GM12878 (cell line): ENCODE data around the gene ADK. TPM values are rescaled to one million over a fixed set of nuclear protein-coding genes. Genes with fewer than 3 reads are reported as not detected.

Experiments
- ATAC-seq: fragments of 200-7000 bp; cut with Tn5 transposase; 3 replicates; pipeline ENCODE4 v1.9.1; 2020; ENCODE audit warnings: mild to moderate bottlenecking, moderate library complexity
- BruUV-seq: library from RNA; stranded (reverse); fragments of 400-500 nt; replicated peaks from 2 replicates; lab custom pipeline; 2021; lab: Mats Ljungman, UMichigan
- CTCF ChIA-PET: fragments of 300-600 bp; sonication (Branson Sonifier 250); formaldehyde crosslinking; extraction: SDS; loops from one replicate; lab custom pipeline; 2021; ENCODE audit warnings: inconsistent platforms; lab: Yijun Ruan, JAX
- POLR2A ChIA-PET: fragments of 350-600 bp; formaldehyde crosslinking; extraction: SDS; loops from one replicate; lab custom pipeline; 2021; ENCODE audit warnings: inconsistent platforms; lab: Charles Lee
- RAD21 ChIA-PET: fragments of 300-600 bp; sonication (Branson Sonifier 250); formaldehyde crosslinking; loops from one replicate; lab custom pipeline; 2023; ENCODE audit warnings: antibody characterized with exemption; ENCODE audit not compliant: unreplicated experiment; lab: Charles Lee
- SMC1A ChIA-PET: fragments of 300-600 bp; sonication (Branson Sonifier 250); formaldehyde crosslinking; loops from one replicate; lab custom pipeline; 2023; ENCODE audit not compliant: unreplicated experiment, uncharacterized antibody; lab: Charles Lee
- DNase-seq: peaks from one replicate; pipeline ENCODE4 v3.0.0-alpha.2; 2011; ENCODE audit warnings: low read depth, low spot score
- FAIRE-seq: peaks from 3 replicates; lab custom pipeline; 2011; peaks lifted over from hg19 to GRCh38; lab: Jason Lieb, UNC
- H2AFZ ChIP-seq: 2 replicates; pipeline ENCODE4 v1.6.0; 2011; ENCODE audit warnings: low read depth, low read length, control low read depth; ENCODE audit not compliant: control insufficient read depth
- H3K27ac ChIP-seq: 2 replicates; pipeline ENCODE4 v1.5.1; 2011; ENCODE audit warnings: control low read depth; ENCODE audit not compliant: control insufficient read depth, insufficient read depth
- H3K27me3 ChIP-seq, 2 experiments: replicated peaks in 1 of 2; 2 replicates each; pipeline versions ENCODE4 v1.6.0 to v1.6.1; 2011; ENCODE audit warnings: low read length in 1 of 2; ENCODE audit not compliant: control insufficient read depth in 2 of 2, insufficient read depth in 2 of 2
- H3K36me3 ChIP-seq, 2 experiments: 2 replicates each; pipeline ENCODE4 v1.5.1; 2011; ENCODE audit warnings: low read length in 1 of 2; ENCODE audit not compliant: control insufficient read depth in 2 of 2, insufficient read depth in 2 of 2
- H3K4me1 ChIP-seq: 2 replicates; pipeline ENCODE4 v1.6.1; 2011; ENCODE audit warnings: mild to moderate bottlenecking, low read length, moderate library complexity, mixed read lengths; ENCODE audit not compliant: control insufficient read depth, insufficient read depth
- H3K4me2 ChIP-seq: 2 replicates; pipeline ENCODE4 v1.6.0; 2011; ENCODE audit warnings: control low read depth; ENCODE audit not compliant: control insufficient read depth, insufficient read depth
- H3K4me3 ChIP-seq: fragments of 200-600 bp; sonication (generic); 2 replicates; pipeline ENCODE4 v1.5.1; 2016
- H3K79me2 ChIP-seq: 2 replicates; pipeline ENCODE4 v1.6.0; 2011; ENCODE audit warnings: low read length; ENCODE audit not compliant: control insufficient read depth, insufficient read depth
- H3K9ac ChIP-seq: 2 replicates; pipeline ENCODE4 v1.8.0; 2011; ENCODE audit warnings: low read length, control low read depth, mixed read lengths; ENCODE audit not compliant: control insufficient read depth, insufficient read depth
- H3K9me3 ChIP-seq: replicated peaks from 3 replicates; pipeline ENCODE4 v1.5.1; 2011; ENCODE audit warnings: mild to moderate bottlenecking, low read length; ENCODE audit not compliant: control insufficient read depth, insufficient read depth
- H4K20me1 ChIP-seq: 2 replicates; pipeline ENCODE4 v1.6.0; 2011; ENCODE audit not compliant: control insufficient read depth, insufficient read depth
- DPF2 ChIP-seq: fragments of 450-650 bp; IDR thresholded peaks from 2 replicates; pipeline ENCODE4 v1.6.1; 2017; ENCODE audit warnings: mild to moderate bottlenecking
- FOS ChIP-seq: IDR thresholded peaks from 3 replicates; pipeline ENCODE4 v1.6.1; 2011; ENCODE audit warnings: borderline replicate concordance; ENCODE audit not compliant: insufficient read length; ENCODE audit errors: extremely low read depth
- NFYB ChIP-seq: IDR thresholded peaks from 2 replicates; pipeline ENCODE4 v1.6.1; 2011; ENCODE audit warnings: low read depth, mild to moderate bottlenecking, low read length, improper control_type of control experiment, moderate library complexity; ENCODE audit not compliant: insufficient read depth
- NR2F1 ChIP-seq: fragments of 450-650 bp; conservative IDR thresholded peaks from 2 replicates; pipeline ENCODE4 v1.6.1; 2017; ENCODE audit warnings: mild to moderate bottlenecking
- ZNF207 ChIP-seq: fragments of 450-650 bp; IDR thresholded peaks from 2 replicates; pipeline ENCODE4 v1.6.1; 2014; ENCODE audit warnings: antibody characterized with exemption, mild to moderate bottlenecking, borderline replicate concordance
- ZNF217 ChIP-seq: fragments of 450-650 bp; IDR thresholded peaks from 2 replicates; pipeline ENCODE4 v1.6.1; 2017; ENCODE audit warnings: antibody characterized with exemption, mild to moderate bottlenecking
- ZZZ3 ChIP-seq: IDR thresholded peaks from 2 replicates; pipeline ENCODE4 v1.6.1; 2011; ENCODE audit warnings: low read depth; ENCODE audit not compliant: control insufficient read depth, insufficient read length
- WGBS: methylation state at CpG from one replicate; pipeline ENCODE4 v1.1.6; 2016; ENCODE audit warnings: low lambda C conversion rate; ENCODE audit not compliant: insufficient replicate concordance, insufficient coverage; ENCODE audit errors: missing lambda C conversion rate; 5-methylcytosine and 5-hydroxymethylcytosine counted together
- in situ Hi-C: fragments of 300-500 bp; cut with MboI; formaldehyde crosslinking; loops from 9 replicates; pipeline ENCODE4 v1.14.3; 2018; ENCODE audit warnings: mixed read lengths
- intact Hi-C: fragments of 100-400 bp; cut with micrococcal nuclease; formaldehyde crosslinking; loops from one replicate; pipeline ENCODE4 v1.14.2; 2022; ENCODE audit not compliant: unreplicated experiment
- polyA plus RNA-seq, 11 experiments: library from polyadenylated mRNA; depleted of rRNA in 4 of 11; unstranded in 6 of 11; stranded (reverse) in 5 of 11; fragments of >200 nt; fragmentation: Nextera tagmentation in 4 of 11; fragmentation: Illumina TruSeq in 1 of 11; extraction: Ambion mirVana in 4 of 11; extraction: Trizol in 1 of 11; gene quantifications; 1 replicate in 1 of 11; 2 replicates in 10 of 11; pipeline versions ENCODE4 v1.2.1 to v1.2.3, GENCODE V29; 2011 to 2016; ENCODE audit warnings: inconsistent platforms in 2 of 11, missing spikeins in 2 of 11, low read depth in 1 of 11
- total RNA-seq, 4 experiments: library from RNA; depleted of rRNA in 3 of 4; stranded (reverse); fragments of >200 nt in 3 of 4; fragmentation: Illumina TruSeq in 1 of 4; extraction: Trizol in 1 of 4; gene quantifications; 2 replicates each; pipeline versions ENCODE4 v1.2.1 to v1.2.3, GENCODE V29; 2013 to 2021
- TF ChIP-seq, protein P1 (sequence below): fragments of 150-350 bp; IDR thresholded peaks from 2 replicates; pipeline ENCODE4 v1.6.1; 2016; ENCODE audit warnings: low read depth, low read length
- TF ChIP-seq, protein P2 (sequence below): fragments of 450-650 bp; IDR thresholded peaks from 2 replicates; pipeline ENCODE4 v1.6.1; 2017; ENCODE audit warnings: mild to moderate bottlenecking

Gene ADK
- total and polyA plus RNA-seq, 10 of the 15 experiments (the other 5 are each of a cell fraction or from before 2014, with no cell fraction given), result 42.0 to 151 (median 81.6) TPM

DNA sequence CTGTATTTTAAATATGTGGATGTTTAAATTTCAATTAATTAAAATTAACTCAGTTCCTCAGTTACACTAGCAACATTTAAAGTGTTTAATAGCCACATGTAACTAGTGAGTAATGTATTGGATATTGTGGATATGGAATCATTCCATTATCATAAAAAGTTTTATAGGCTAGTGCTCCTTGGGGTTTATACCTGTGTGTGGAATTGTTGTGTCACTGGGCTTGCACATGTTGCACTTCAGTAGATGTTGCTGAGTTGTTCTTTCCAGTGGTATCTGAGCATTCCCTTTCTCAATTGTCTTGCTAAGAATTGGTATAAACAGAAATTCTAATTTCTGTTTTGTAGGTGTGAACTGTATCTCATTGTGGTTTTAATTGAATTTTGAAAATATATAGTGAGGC is 113.0 kb downstream of the ADK start:
- DNase-seq (no peak), FAIRE-seq (peak; percentile 7), ATAC-seq (no peak)
- Histone ChIP-seq H3K79me2 (peaks cover 1% of the 10 kb centered on the region), H3K4me3 (no peak overlapping the region), H3K4me2 (no peak overlapping the region), H3K27ac (no peak overlapping the region), H4K20me1 (no peaks in the 10 kb centered on the region), H3K27me3 (no peaks in the 10 kb centered on the region), H2AFZ (no peak overlapping the region), H3K36me3 (no peaks in the 10 kb centered on the region), H3K4me1 (no peaks in the 10 kb centered on the region), H3K9me3 (no peaks in the 10 kb centered on the region), H3K9ac (no peak overlapping the region)
- intact Hi-C loops (loop anchor here (10.0 kb wide), 1 partner anchor 631 kb away; no protein-coding TSS in a partner anchor), in situ Hi-C loops (loop anchor here (10.0 to 25.0 kb wide), 2 partner anchors 473 to 971 kb away; partner anchors contain the start of gene COMTD1)
- BruUV-seq, result no TSS peak
- RAD21 ChIA-PET, result interaction anchor here (1.3 kb wide), 1 partner anchor 475 kb away, joined by 4 read pairs; no protein-coding TSS in a partner anchor
- CTCF ChIA-PET, result interaction anchor here (1.0 to 1.2 kb wide), 2 partner anchors 20 to 834 kb away, joined by 3 to 5 read pairs; no protein-coding TSS in a partner anchor
- SMC1A ChIA-PET, result interaction anchor here (2.3 to 4.6 kb wide), 2 partner anchors 20 to 757 kb away, joined by 6 to 24 read pairs; no protein-coding TSS in a partner anchor
- POLR2A ChIA-PET, result no interaction called here
- TF ChIP-seq NFYB (no peak), ZZZ3 (no peak), FOS (no peak), ZNF207 (no peak)

- no peak overlapping the region for H3K4me2 ChIP-seq
- no peaks in the 10 kb centered on the region for H4K20me1 ChIP-seq
- no peaks in the 10 kb centered on the region for H3K36me3 ChIP-seq
- H3K4me1 ChIP-seq, result no peaks in the 10 kb centered on the region
- H3K4me3 ChIP-seq, result no peak overlapping the region
- ChIA-PET POLR2A (interaction anchor here (0.6 kb wide), 1 partner anchor 149 kb away, joined by 3 read pairs; no protein-coding TSS in a partner anchor), SMC1A (interaction anchor here (1.0 to 6.4 kb wide), 2 partner anchors 58 to 748 kb away, joined by 3 to 29 read pairs; no protein-coding TSS in a partner anchor), CTCF (interaction anchor here (1.5 kb wide), 1 partner anchor 28 kb away, joined by 3 read pairs; no protein-coding TSS in a partner anchor), RAD21 (interaction anchor here (1.7 kb wide), 1 partner anchor 963 kb away, joined by 4 read pairs; the partner anchor contains the start of gene COMTD1)
- ATAC-seq, result no peak
- intact Hi-C loops, result no loop called here
- DNase-seq, result no peak
- in situ Hi-C loops, result loop anchor here (25.0 kb wide), 1 partner anchor 465 kb away; no protein-coding TSS in a partner anchor
- H3K79me2 ChIP-seq, result no peaks in the 10 kb centered on the region; the same call in 1 of the 2 replicates
- no peak overlapping the region for H3K9ac ChIP-seq
- H3K9me3 ChIP-seq, result no peaks in the 10 kb centered on the region
- FAIRE-seq, result no peak
- H3K27ac ChIP-seq, result no peak overlapping the region
- H3K27me3 ChIP-seq, result no peaks in the 10 kb centered on the region
- no TSS peak for BruUV-seq
- 97% methylated on average over 3 of the region's 3 CpGs for WGBS
- no peak overlapping the region for H2AFZ ChIP-seq
- TF ChIP-seq ZNF217 (no peak), NR2F1 (no peak), DPF2 (no peak)
- TF ChIP-seq, protein P1, sequence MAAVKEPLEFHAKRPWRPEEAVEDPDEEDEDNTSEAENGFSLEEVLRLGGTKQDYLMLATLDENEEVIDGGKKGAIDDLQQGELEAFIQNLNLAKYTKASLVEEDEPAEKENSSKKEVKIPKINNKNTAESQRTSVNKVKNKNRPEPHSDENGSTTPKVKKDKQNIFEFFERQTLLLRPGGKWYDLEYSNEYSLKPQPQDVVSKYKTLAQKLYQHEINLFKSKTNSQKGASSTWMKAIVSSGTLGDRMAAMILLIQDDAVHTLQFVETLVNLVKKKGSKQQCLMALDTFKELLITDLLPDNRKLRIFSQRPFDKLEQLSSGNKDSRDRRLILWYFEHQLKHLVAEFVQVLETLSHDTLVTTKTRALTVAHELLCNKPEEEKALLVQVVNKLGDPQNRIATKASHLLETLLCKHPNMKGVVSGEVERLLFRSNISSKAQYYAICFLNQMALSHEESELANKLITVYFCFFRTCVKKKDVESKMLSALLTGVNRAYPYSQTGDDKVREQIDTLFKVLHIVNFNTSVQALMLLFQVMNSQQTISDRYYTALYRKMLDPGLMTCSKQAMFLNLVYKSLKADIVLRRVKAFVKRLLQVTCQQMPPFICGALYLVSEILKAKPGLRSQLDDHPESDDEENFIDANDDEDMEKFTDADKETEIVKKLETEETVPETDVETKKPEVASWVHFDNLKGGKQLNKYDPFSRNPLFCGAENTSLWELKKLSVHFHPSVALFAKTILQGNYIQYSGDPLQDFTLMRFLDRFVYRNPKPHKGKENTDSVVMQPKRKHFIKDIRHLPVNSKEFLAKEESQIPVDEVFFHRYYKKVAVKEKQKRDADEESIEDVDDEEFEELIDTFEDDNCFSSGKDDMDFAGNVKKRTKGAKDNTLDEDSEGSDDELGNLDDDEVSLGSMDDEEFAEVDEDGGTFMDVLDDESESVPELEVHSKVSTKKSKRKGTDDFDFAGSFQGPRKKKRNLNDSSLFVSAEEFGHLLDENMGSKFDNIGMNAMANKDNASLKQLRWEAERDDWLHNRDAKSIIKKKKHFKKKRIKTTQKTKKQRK, result no peak
- TF ChIP-seq, protein P2, sequence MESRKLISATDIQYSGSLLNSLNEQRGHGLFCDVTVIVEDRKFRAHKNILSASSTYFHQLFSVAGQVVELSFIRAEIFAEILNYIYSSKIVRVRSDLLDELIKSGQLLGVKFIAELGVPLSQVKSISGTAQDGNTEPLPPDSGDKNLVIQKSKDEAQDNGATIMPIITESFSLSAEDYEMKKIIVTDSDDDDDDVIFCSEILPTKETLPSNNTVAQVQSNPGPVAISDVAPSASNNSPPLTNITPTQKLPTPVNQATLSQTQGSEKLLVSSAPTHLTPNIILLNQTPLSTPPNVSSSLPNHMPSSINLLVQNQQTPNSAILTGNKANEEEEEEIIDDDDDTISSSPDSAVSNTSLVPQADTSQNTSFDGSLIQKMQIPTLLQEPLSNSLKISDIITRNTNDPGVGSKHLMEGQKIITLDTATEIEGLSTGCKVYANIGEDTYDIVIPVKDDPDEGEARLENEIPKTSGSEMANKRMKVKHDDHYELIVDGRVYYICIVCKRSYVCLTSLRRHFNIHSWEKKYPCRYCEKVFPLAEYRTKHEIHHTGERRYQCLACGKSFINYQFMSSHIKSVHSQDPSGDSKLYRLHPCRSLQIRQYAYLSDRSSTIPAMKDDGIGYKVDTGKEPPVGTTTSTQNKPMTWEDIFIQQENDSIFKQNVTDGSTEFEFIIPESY, result no peak
These were observed 121.3 kb downstream of the ADK start for GRCh38 chr10:74272288-74272687.
